IPS-NIHi11 (cell line): ENCODE results near the gene GAS7.

Experiments used
- DNase-seq: peaks from one replicate; pipeline ENCODE4 v3.0.0; 2012; ENCODE audit warnings: mixed read lengths, low spot score

GAS7 gene

GRCh38 chr17:10048629-10049350 lies 149.6 kb downstream of the GAS7 start:
- no peak for DNase-seq

- no peak for DNase-seq
Observed at GRCh38 chr17:10046786-10047785, 151.3 kb downstream of the GAS7 start.

- no peak for DNase-seq
Observed at GRCh38 chr17:10045871-10046658, 152.3 kb downstream of the GAS7 start.

- DNase-seq = no peak
Observed at GRCh38 chr17:10042589-10043244, 155.7 kb downstream of the GAS7 start.

GRCh38 chr17:10041916-10042588 lies 156.4 kb downstream of the GAS7 start:
- no peak for DNase-seq

GRCh38 chr17:10041287-10041612 lies 157.2 kb downstream of the GAS7 start:
- DNase-seq = no peak

GRCh38 chr17:10036511-10037061 lies 161.8 kb downstream of the GAS7 start:
- DNase-seq = no peak

GRCh38 chr17:10035885-10036284 lies 162.5 kb downstream of the GAS7 start:
- DNase-seq = no peak

GRCh38 chr17:10034719-10035475 lies 163.5 kb downstream of the GAS7 start:
- no peak for DNase-seq

- no peak for DNase-seq
Observed at GRCh38 chr17:10033959-10034358, 164.4 kb downstream of the GAS7 start.

GRCh38 chr17:10033449-10033848 lies 165.0 kb downstream of the GAS7 start:
- no peak for DNase-seq

- DNase-seq = no peak
Observed at GRCh38 chr17:10032118-10032852, 166.1 kb downstream of the GAS7 start.

GRCh38 chr17:10031606-10032005 lies 166.8 kb downstream of the GAS7 start:
- no peak for DNase-seq

GRCh38 chr17:10031127-10031526 lies 167.3 kb downstream of the GAS7 start:
- no peak for DNase-seq

- DNase-seq = no peak
Observed at GRCh38 chr17:10029129-10029528, 169.3 kb downstream of the GAS7 start.

- no peak for DNase-seq
Observed at GRCh38 chr17:10025976-10026901, 172.2 kb downstream of the GAS7 start.

GRCh38 chr17:10025224-10025623 lies 173.2 kb downstream of the GAS7 start:
- no peak for DNase-seq

- DNase-seq = no peak
Observed at GRCh38 chr17:10022416-10022815, 176.0 kb downstream of the GAS7 start.
